ENCODE data around the gene MDN1. TPM values are rescaled to one million over a fixed set of nuclear protein-coding genes. Genes with fewer than 3 reads are reported as not detected.

The MDN1 gene
- total and polyA plus RNA-seq, 2 of the 4 experiments (the other 2 are of a cell fraction): 7.7 to 26.7 TPM

DNA sequence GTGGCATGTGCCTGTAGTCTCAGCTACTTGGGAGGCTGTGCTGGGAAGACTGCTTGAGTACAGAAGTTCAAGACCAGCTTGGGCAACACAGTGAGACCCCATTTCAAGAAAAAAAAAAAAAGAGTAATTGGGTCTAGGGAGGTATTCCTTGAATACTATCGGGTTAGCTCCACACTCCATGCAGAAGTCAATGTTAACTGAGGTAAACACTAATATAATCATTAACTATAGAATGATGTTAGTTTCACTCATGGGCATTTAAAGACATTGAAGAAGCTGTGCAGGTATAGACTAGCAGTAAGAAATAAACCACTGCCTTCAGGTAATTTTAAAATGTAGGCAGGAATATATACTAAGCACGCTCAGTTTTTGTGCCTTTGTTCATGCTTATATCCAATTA lies 32.6 kb downstream of the MDN1 start:
- H4K8ac ChIP-seq (ENCODE audit: low read depth in 2 of 2, low read length in 2 of 2): no peak overlapping the region
- no peaks in the 10 kb centered on the region for H3K9me1 ChIP-seq (ENCODE audit: insufficient read depth, low read length)
- no peak overlapping the region for H3K18ac ChIP-seq (ENCODE audit: low read depth, low read length)
- no peak overlapping the region for H3K14ac ChIP-seq (replicated peaks; ENCODE audit: low read depth, low read length)
- peaks cover 18% of the 10 kb centered on the region for H3K36me3 ChIP-seq (ENCODE audit: control insufficient read depth, insufficient read depth, low read length)
- ChIA-PET CTCF (interaction anchor here (0.6 kb wide), 1 partner anchor 704 kb away, joined by 3 read pairs; no protein-coding TSS in a partner anchor), POLR2A (ENCODE audit: unreplicated experiment) (no interaction called here)
- no peak overlapping the region for H3K4me3 ChIP-seq (ENCODE audit: insufficient read depth, low read depth, low read length)
- H3K9ac ChIP-seq (ENCODE audit: low read depth, low read length): no peak overlapping the region
- H3K27me3 ChIP-seq (ENCODE audit: control insufficient read depth, insufficient read depth, low read length): no peaks in the 10 kb centered on the region
- no peak overlapping the region for H2BK20ac ChIP-seq (ENCODE audit: low read depth, low read length)
- dilution Hi-C loops (cut with HindIII; ENCODE audit: low sequenced_read_pairs, unreplicated experiment) (no loop called here), in situ Hi-C loops (cut with MboI; ENCODE audit: low sequenced_read_pairs) (no loop called here), intact Hi-C loops (cut with micrococcal nuclease) (no loop called here)
- WGBS, 2 experiments (ENCODE audit: extremely low coverage in 2 of 2, insufficient read length in 1 of 2): no CpG with 5 or more reads among the region's 2 CpGs
- no peak overlapping the region for H2BK15ac ChIP-seq (ENCODE audit: low read depth, low read length)
- no peak overlapping the region for H4K5ac ChIP-seq (ENCODE audit: low read depth, low read length)
- no peaks in the 10 kb centered on the region for H3K79me1 ChIP-seq (ENCODE audit: low read depth in 1 of 2, low read length in 2 of 2)
- TF ChIP-seq MAZ (IDR thresholded peaks at IDR 0.05; ENCODE audit: borderline replicate concordance, low read depth, low read length) (no peak), CHD1 (IDR thresholded peaks at IDR 0.05; ENCODE audit: low read depth, low read length) (no peak), RCOR1 (IDR thresholded peaks at IDR 0.05; ENCODE audit: insufficient replicate concordance, low read length) (no peak), BHLHE40 (IDR thresholded peaks at IDR 0.05; ENCODE audit: low read depth, low read length) (no peak), NFE2L2 (IDR thresholded peaks at IDR 0.05; ENCODE audit: low read depth, low read length) (no peak), MAFK (IDR thresholded peaks at IDR 0.05; ENCODE audit: low read depth, low read length) (no peak), ELK1 (IDR thresholded peaks at IDR 0.05; ENCODE audit: borderline replicate concordance, low read depth, low read length) (no peak), CTCF (conservative IDR thresholded peaks at IDR 0.05; ENCODE audit: low read depth, low read length) (no peak)
- H3K9me3 ChIP-seq (ENCODE audit: control insufficient read depth, insufficient read depth, low read length): no peaks in the 10 kb centered on the region
- no peak overlapping the region for H2AFZ ChIP-seq (replicated peaks; ENCODE audit: low read length, poor library complexity)
- no peak overlapping the region for H3K4ac ChIP-seq (ENCODE audit: low read depth, low read length)
- H2BK120ac ChIP-seq (ENCODE audit: low read depth, low read length): no peak overlapping the region
- DNase-seq: no peak
- H4K91ac ChIP-seq (ENCODE audit: insufficient read depth, low read depth, low read length): no peak overlapping the region
- H4K20me1 ChIP-seq (ENCODE audit: insufficient read depth, low read length): no peaks in the 10 kb centered on the region
- H3K56ac ChIP-seq (ENCODE audit: extremely low read depth, insufficient read depth, low read length): no peak overlapping the region
- no peak for ATAC-seq (ENCODE audit: low read depth)
- no peak overlapping the region for H2BK5ac ChIP-seq (ENCODE audit: low read depth, low read length, poor library complexity, severe bottlenecking)
- H3K27ac ChIP-seq (ENCODE audit: insufficient read depth, low read length): no peak overlapping the region
- no peaks in the 10 kb centered on the region for H3K4me1 ChIP-seq (ENCODE audit: control insufficient read depth, insufficient read depth, low read length)
- no peak overlapping the region for H3K4me2 ChIP-seq (ENCODE audit: low read depth, low read length)
- no peak overlapping the region for H2AK5ac ChIP-seq (ENCODE audit: low read depth, low read length)
- BruUV-seq (replicated peaks): no TSS peak
- H2AK9ac ChIP-seq (replicated peaks; ENCODE audit: low read depth, low read length, poor library complexity): no peak overlapping the region
- no peak overlapping the region for H3K23ac ChIP-seq (ENCODE audit: low read depth, low read length)
